Measurements from ENCODE around the gene SEPTIN3.
A peak's percentile ranks its signal among the peaks of the same experiment; 100 is the strongest.
"Not testable (repeated sequence)": the region's sequence is repeated elsewhere in the genome, so short reads cannot be mapped to it uniquely, and the experiment has no call there.

The SEPTIN3 gene

DNA sequence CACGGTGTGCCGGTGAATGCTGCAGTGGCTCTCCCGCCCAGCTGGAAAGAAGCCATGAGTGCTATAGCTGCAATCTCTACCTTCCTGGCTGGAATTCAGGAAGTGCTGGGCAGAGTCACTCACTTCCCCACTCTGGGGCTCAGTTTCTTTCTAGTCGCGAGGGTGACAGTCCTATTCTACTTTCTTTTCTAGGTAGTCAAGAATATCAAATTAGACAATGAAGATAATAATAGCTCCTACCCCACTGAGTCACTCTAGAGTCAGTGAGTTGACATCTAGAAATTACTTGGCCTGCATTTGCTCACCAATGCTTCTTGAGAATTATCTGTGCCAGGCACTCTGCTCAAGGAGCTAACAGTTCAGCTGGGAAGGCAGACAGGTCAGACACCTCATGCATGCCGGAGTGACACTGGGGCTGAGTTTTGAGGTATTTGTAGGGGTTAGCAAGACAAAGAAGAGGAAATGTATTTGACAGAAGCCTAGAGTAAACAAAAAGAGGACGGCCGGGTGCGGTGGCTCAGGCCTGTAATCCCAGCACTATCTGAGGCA is 25.5 kb upstream of the SEPTIN3 start:
- peak; percentile 92 for DNase-seq (ENCODE audit: low spot score)

DNA sequence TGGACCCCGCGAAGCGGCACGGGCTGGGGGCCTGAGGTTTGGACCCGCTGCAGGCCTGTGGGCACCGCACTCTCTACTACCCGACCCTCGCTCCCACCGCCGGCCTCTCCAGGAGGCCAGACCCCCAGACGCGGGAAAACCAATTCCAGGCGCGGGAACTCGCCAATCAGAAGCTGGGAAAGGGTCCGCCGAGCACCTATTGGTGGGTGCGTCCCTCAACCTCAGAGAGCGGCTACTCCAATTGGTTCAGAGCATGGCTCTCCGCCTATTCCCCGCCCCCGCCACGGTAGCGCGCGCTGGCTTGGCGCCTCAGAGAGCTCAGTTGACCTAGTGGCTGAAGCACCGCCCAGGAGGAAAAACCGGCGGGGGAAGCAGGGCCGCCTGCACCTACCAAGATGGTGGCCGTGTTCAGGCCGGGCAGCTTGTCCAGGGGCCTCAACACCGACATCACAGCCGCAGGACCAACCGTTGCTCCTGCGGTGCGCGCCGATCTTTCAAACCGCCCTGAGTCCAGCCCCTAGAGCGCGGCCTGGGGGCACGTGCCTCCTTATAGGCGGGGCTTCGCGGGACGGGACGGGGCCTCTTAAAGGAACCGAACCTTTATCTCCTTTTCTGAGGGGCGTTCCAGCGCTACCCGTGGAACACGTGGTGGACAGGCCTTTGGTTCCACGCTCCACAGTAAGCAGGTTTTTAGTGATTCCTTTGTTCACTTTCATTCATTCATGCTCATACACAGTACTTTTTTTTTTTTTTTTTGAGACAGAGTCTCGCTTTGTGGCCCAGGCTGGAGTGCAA is 22.4 kb upstream of the SEPTIN3 start, which contains the start of gene CENPM:
TSS of gene CENPM (minus strand) at position 524 of the 795 bp plus-strand sequence. CDS start at position 448, 76 bp downstream.
- DNase-seq (ENCODE audit: low spot score), result peak; percentile 92

- DNase-seq (ENCODE audit: low spot score), result no peak
Measured at GRCh38 chr22:41947424-41948080, 21.7 kb upstream of the SEPTIN3 start.

GRCh38 chr22:41948142-41948541 is 21.1 kb upstream of the SEPTIN3 start:
- no peak for DNase-seq (ENCODE audit: low spot score)

DNA sequence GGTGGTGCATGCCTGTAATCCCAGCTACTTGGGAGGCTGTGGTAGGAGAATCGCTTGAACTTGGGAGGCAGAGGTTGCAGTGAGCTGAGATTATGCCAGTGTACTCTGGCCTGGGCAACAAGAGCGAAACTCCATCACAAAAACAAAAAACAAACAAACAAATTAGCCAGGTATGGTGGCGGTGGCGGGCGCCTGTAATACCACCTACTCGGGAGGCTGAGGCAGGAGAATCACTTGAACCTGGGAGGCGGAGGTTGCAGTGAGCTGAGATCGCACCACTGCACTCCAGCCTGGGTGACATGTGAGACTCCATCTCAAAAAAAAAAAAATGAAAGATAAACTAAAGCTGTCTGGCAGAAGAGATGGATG is 20.3 kb upstream of the SEPTIN3 start:
- DNase-seq (ENCODE audit: low spot score), result not testable (repeated sequence)

DNA sequence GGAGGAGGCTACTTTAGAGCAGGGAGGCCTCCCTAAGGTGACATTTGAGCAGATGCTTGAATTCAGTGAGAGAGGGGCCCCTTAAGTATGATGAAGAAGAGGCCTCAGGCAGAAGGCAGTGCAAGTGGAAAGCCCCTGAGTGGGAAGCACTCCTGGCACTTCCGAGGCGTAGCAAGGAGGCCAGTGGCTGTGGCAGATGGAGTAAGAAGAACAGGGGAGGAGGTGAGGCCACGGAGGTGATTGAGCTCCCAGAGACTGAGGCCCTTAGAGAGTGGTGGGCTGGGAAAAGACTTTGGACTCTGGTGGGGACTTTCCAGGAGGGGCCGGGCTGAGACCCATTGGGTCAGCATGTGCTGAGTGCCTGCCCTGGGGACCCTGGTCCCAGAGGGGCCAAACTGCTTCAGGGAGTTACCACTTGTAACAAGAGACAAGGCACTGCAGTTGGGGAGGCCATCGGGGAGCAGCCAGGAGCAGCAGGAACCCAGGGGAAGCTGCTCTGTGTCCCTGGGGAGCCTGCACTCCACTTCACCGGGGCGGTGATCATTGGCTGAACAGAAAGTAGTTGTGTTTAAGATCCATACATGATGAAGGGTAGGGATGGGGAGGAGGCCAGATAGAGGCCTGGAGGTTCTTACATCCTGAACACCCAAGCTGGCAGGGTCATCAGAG is 19.8 kb upstream of the SEPTIN3 start:
- no peak for DNase-seq (ENCODE audit: low spot score)

DNA sequence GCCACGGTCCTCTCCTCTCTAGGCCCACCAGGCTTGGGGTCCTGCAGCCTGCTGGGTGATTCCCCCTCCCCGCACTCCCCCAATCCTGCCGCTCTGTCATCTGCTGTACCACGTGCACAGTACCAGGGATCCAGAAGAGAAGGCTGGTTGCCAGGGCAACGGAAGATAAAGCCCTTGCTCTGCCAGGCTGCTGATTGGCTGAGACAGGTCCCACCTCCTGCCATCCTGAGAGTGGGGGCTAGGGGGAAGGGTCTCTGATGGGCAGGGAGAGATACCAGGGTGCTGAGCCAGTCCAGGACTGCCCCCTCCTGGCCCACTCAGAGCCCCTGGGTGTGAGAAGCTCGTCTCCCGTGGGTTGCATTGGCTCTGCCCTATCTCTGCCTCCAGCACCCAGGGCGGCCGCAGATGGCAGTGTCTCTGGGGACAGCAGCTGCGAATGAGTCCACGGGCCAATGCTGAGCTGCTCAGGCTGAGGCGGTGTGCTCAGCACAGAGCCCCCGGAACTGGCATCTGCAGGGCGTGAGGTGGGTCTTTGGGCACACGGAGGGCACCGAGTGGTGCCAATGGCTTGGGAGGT is 17.3 kb upstream of the SEPTIN3 start, which contains the start of gene SMIM45:
TSS of gene SMIM45 (plus strand) at position 253 of the 577 bp plus-strand sequence.
- DNase-seq (ENCODE audit: low spot score), result no peak

DNA sequence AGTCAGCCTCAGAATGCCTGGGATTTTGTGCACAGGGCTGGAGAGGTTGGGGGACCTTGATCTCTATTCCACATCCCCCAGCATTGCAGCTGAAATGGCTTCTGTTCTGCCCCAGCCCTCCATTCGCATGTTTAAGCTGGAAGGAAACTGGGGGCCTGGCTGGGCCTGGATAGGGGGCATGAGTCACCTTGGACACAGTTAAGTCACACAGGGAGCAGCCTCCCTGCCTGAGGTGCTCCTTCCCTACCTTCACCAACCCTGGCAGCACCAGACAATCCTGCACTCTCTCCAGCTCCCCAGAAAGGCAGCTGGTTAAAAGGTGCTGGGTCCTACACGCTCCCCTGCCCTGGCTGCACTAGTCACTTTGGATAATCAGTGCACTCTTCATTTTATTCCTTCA is 16.5 kb upstream of the SEPTIN3 start:
- DNase-seq (ENCODE audit: low spot score), result no peak

DNA sequence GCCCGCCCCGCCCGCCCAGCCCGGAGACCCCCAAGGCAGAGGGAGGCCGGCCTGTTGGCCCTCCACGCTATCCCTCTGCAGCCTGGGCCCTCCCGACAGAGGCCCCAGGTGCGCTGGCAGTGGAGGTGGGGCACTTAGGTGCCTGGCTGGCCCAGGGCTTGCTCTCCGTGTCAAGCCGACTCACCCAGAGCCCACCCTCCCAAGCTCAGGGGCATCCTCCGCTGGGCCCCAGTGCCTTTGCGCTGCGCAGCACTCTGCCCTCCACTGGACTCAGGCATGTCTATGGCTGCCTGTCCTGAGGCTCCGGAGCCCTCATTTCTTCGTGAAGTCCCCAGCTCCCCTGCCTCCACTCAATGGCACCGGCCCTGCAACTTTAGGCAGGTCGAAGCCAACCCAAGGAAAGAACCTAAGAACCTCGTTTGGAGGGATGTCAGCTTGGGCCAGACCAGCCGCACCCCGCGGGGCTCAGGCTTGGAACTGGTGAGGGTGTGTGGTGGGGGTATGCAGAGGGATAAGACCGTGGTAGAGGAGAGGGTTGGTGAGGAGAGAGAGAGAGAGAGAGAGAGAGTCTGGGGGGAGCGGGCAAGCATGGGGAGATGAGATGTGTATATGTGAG is 11.2 kb upstream of the SEPTIN3 start:
- DNase-seq (ENCODE audit: low spot score), result no peak

DNA sequence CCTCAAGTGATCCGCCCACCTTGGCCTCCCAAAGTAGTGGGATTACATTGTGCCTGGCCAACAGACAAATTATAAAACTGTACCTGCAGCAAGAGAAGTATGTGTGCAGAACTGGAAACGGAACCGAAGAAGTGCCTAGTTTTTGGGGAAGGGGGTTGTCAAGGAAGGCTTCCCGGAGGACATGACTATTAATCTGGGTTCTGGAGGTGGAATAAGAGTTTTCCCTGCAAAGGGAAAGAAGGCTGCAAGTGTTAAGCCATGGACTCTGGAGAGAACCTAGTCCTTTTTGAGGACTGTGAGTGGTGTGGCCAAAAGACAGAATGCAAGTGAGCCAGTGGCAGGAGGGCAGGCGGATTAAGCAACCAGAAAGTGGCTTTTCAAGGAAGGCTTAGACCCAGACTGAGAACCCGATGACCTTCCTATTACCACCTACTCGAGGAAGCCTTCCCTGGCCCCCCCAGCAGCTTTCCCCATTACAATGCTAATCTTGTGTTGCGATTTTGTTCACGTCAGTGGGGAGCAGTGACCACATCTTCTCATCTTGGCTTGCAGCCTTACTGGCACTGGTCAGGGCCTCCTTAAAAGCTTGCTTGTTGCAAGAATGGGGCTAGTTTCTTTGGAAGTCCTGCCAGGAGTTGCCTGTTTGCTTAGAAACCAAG is 5.7 kb upstream of the SEPTIN3 start:
- no peak for DNase-seq (ENCODE audit: low spot score)

GRCh38 chr22:41964112-41964491 is 5.1 kb upstream of the SEPTIN3 start:
- DNase-seq (ENCODE audit: low spot score), result no peak

GRCh38 chr22:41966225-41966606 is 3.0 kb upstream of the SEPTIN3 start:
- DNase-seq (ENCODE audit: low spot score), result no peak

DNA sequence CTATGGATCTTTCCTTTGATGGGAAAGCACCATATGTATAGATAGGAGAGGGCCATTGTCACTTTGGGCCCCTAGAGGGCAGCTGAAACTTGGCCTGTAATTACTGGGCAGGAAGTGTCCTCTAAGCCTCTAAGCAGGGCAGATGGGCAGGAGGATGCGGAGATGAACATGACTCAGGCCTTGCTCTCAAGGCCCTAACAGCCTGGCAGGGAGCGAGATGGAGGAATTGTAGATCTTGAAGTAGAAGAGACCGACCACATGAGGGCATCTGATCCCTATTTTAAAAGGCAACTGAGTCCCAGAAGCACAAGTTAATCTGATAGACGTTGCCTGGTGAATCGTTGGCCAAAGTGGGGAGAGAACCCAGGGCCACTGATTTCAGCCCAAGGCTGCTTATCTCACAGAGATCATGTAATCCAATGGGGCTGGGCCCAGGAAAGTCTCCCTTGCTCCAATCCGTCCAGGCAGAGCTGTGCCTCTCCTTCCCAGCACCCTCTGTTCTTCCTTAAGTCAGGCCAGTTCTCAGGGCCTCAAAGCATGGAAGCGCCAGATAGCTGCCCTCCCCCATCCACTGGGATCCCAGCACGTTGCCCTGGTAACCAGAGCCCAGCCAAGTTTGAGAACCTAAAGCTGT is 2.5 kb upstream of the SEPTIN3 start:
- DNase-seq (ENCODE audit: low spot score), result peak; percentile 93

- no peak for DNase-seq (ENCODE audit: low spot score)
Measured at GRCh38 chr22:41968601-41969000, 642 bp upstream of the SEPTIN3 start.

GRCh38 chr22:41970601-41971000 is 1.4 kb downstream of the SEPTIN3 start:
- no peak for DNase-seq (ENCODE audit: low spot score)

DNA sequence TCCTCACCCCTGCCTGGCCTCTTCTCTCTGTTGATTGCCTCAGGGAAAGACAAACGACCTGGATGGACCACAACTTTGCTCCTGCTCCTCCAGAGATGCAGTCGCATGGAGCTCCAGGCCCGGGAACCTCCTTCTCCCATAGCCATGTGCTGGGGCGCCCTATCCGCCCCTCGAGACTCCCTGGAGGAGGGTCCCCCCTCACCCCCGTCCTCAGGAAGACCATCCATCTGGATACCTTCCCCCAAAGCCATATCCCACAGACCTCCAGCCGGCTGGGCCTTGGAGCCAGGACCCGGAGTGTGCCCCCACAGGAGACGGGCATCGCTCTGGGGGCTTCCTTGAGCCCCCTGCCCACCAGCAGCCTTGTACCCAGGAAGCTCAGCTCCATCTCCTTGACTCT is 2.2 kb downstream of the SEPTIN3 start:
- DNase-seq (ENCODE audit: low spot score), result no peak

DNA sequence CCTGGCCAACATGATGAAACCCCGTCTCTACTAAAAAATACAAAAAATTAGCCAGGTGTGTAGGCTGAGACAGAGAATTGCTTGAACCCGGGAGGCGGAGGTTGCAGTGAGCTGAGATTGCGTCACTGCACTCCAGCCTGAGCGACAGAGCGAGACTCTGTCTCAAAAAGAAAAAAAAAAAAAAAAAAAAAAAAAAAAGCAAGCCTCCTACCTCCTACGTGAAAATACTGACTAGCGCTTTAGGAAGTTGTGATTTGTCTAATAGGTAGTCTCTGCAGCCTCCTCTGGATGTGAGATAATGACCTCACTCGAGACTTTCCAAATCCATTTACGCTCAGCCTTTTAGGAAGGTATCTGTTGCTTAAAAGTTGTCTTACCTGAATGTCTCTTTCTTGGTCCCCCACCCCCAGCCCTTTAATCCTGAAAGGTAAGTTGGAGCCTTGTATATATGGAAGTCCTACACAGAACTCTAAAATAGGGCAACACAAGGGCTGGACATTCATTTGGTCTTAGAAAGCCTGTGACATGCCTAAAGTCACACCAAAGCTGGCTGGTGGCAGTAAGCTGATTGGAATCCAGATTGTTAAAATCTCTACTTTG is 5.5 kb downstream of the SEPTIN3 start:
- DNase-seq (ENCODE audit: low spot score), result no peak

- no peak for DNase-seq (ENCODE audit: low spot score)
Measured at GRCh38 chr22:41975299-41976069, 6.2 kb downstream of the SEPTIN3 start.

DNA sequence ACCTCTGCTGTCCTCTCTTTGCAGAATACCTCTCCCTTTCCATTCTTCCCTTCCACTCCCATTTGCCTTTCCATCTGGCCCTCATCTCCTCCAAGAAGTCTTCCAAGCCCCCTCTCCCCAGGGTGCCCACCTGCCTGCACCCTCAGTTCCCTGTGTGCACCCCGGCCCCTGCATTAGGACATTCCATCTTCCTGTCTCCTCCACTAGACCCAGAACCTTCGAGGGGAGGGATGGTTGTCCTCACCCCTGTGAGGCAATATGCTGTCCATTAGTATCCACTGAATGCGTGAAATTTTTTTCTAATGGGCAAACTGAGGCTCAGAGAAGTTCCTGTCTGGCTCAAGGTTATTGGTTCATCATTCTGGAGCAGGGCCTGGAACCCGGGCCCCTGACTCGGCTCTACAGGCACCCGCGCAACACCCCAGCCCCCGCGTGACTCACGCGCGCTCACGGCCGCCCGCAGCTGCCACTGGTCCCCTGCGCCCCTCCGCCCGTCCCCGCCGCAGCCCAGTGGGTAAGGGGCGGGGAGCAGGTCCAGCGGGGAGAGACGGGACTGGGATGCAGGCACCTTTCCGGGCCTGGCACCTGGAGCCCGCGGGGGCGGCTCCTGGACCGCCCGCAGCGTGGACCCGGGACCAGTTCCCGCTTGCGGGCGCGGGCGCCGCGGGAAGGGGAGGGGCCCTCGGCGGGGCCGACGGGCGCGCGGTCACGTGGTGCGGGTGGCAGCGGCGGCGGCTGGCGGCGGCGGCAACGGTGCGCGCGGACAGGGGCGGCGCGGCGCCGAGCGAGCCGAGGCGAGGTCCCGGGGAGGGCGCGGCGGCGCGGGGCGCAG is 7.0 kb downstream of the SEPTIN3 start:
- no peak for DNase-seq (ENCODE audit: low spot score)
